HG03378 (cell line): ENCODE measurements around the gene TCP1.
"Not testable (repeated sequence)": the region's sequence is repeated elsewhere in the genome, so short reads cannot be mapped to it uniquely, and the experiment has no call there.

Source experiments
- ATAC-seq: cut with Tn5 transposase; IDR thresholded peaks from one replicate; pipeline ENCODE4 v1.9.1; 2021; ENCODE audit warnings: mild to moderate bottlenecking, moderate library complexity; ENCODE audit not compliant: unreplicated experiment

Gene TCP1

DNA sequence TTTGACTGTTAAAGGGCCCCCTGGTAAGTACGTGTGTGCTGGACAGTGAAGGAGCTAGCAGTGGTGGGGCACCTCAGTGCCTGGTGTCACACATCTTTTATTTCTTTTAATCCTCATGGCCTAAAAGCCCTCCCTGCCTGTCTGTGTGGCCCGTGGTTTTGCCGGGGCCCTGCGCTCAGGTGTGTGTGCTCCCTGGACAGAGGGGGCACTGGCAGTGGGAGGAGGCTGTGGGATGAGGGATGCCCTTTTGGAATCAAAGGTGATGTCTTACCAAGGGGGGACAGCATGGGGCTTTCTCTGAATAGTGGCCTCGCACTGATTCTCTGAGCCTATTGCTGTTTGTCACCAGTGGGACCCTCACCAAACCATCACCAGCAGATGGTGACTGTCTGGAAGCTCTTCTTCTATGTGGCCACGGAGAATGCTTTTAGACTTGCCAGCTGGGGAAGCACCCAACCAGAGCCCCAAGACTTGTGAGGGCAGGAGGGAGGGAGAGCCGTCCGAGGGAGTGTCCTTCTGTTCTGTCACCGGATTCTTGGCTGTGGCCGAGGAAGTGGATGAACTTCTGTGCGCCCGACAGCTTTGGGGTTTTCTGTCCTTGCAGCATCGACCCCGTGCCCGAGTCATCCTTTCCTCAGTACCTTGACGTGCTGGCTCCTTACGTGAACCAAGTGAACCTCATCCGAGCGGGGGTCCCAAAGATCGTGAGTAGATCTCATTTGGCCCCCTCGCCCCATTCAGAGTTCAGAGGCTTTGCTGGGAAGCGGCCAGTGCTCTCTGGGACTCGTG, 28.7 kb upstream of the TCP1 start:
- ATAC-seq = no peak

DNA sequence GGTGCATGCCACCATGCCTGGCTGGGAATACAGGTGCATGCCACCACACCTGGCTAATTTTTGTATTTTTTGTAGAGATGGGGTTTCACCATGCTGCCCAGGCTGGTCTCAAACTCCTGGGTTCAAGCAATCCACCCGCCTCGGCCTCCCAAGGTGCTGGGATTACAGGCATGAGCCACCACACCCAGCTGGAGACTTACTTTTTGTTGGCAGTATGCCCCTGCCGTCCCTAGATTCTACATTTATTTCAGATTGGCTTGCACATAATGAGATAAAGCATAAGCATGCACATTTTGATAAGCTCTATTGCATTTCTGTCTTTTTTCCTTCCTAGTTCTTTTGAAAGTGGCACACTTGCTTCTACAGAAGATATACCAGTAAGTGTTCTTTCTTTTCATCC, 27.4 kb upstream of the TCP1 start:
- ATAC-seq = not testable (repeated sequence)

DNA sequence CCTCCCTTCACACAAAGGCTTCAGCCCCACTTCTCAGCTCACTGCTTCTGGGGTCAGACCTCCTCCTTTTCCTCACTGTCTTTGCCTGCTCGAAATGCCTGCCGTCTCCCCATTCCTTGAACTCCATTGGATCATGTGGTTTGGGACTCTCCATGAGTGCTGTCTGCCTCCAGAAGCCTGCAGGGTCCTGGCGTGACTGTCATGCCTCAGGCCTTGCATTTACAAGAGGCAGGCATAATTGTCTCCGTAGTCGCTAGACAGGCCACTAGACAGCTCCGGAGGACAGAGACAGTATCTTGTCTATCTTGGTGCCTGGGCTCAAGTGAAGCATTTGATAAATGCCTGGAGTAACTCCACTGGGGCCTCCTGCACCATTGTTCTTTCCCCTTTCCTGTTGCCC, 26.0 kb upstream of the TCP1 start:
- no peak for ATAC-seq

DNA sequence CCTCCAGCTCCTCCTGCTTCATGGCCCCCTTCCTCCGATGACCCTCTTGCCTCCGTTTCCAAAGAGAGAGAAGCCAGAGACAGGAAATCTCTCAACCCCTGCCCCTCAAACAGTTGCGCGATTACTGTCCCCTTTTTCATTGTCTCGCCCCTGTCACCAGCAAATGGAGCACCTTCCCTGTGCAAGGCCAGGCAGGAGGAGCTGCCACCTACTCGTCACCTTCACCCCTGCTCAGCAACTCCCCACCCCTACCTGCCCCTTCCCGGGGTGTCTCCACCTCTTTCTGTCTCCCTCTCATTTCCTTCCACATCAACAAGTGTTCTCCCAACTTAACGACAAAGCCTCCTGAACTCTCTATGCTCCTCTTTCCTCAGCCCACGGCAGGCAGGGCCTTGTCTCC, 24.4 kb upstream of the TCP1 start:
- no peak for ATAC-seq

DNA sequence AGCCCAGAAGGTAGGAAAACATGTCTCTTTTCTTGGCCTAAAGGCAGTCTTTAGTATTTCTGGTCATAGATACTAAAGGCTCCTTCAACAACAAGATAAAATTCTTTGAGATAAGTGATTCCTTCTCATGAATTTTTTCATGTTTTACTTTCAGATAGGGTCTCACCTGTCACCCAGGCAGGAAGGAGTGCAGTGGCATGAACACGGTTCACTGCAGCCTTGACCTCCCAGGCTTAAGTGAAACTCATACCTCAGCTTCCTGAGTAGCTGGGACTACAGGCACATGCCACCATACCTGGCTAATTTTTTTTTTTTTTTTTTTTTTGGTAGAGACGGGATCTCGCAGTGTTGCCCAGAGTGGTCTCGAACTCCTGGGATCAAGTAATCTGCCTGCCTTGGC, 19.7 kb upstream of the TCP1 start:
- no peak for ATAC-seq

DNA sequence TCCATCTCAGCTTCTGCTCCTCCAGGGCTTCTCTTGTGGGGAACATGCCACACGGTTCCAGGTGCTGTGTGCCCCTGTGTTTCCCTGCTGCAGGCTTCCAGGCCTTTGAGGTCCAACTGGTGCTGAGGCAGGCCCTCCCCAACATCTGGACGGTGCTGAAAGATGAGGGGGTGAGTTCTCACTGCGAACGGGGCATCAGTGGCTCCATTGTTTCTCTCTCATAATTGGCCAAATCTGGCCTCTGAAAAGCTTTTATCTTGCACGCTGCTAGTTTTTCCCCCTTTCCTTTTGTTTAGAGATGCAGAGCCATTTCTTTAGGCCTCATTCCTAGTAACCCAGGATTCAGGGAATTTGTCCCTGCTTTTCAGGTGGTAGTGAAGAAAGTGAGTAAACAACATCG, 19.2 kb upstream of the TCP1 start:
- ATAC-seq = no peak

DNA sequence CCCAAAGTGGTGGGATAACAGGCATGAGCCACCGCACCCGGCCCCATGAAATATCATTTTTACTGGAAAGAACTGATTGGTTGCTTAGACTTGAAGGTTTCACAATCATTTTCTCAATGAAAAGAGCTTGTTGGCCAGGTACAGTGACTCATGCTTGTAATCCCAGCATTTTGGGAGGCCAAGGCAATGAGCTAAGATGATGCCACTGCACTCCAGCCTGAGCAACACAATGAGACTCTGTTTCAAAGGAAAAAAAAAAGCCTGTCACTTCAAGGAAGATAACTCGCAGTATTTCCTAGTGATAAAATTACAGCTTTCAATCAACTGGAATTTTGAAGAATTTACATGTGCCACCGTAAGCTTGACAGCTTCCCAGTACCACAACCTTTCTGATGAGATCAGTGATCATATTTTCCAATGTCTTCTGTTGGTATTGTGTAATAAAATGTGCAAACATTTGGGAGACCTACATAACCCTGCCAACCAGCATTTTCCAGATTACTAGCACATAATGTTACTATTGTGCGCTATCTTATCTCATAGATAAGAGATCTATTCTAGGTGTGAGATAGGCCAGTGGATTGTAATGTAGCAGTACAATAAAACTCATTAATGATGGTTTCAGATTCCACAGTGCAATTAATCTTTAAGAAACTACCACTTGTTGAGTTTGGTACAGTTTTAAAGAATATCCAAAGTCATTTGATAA, 17.9 kb upstream of the TCP1 start:
- ATAC-seq = no peak

DNA sequence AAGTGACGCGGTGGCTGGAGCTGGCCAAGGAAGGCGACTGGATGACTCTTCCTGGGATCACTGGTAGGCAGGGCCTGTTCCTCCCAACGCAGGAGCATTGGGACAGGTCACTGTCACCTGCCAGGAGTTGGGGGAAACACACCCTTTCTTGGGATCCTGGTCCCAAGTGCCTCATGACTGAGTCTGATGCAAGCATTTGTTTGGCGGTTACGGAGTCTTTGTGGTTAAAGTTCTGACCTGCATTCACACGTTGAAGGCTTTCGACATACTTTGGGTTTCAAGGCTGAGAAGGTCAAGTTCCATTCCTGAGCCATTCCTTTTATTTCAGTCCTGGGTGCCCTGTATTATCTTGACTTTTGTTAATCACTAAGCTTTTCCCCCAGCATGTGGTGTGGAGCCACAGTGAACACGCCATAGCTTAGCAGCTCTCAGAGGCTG, 16.6 kb upstream of the TCP1 start:
- no peak for ATAC-seq

DNA sequence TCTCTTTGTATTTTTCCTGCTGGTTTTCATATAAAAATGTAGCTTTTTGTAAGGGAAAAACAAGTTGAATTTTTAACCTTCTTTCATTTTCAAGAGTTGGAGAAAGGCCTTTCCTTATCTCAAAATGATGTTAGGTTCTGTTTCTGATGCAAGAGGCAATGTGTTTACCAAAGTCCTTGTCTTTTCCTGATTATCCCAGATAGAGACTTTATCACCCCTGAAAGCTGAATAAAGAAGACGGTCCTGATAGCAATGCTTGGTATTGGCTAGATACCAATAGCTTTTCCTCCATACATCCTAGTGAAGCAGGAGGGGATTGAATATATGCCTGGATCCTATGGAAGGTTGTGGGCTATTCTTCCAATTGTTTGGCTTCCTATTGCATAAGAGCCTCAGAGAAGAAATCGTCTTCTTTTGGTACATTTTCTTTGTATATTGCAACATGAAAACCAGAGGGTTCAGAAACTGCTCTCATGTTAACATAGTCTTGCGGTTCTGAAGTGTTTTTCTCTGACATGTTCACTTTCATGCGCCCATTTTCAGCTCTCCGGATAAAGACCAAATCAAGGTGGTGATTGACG, 16.1 kb upstream of the TCP1 start:
- ATAC-seq = no peak

DNA sequence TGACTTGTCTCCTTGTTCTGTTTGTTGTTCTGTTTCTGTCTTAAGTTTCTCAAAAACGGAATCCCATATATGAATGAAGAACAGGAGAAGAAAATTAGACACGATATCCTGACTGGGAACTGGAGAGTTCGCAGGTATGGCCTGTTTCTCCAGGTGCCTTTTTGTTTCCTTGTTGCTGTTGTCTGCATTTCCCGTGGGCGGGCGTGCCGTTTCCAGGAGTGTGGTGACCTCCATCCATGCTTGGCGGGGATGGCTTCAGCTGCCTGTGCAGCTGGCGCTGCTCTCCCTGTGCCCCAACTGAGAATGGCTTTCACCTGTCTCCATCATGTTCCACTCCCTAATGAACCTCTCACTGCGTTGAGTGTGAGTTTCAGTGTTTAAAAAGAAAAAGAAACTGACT, 15.1 kb upstream of the TCP1 start:
- no peak for ATAC-seq

DNA sequence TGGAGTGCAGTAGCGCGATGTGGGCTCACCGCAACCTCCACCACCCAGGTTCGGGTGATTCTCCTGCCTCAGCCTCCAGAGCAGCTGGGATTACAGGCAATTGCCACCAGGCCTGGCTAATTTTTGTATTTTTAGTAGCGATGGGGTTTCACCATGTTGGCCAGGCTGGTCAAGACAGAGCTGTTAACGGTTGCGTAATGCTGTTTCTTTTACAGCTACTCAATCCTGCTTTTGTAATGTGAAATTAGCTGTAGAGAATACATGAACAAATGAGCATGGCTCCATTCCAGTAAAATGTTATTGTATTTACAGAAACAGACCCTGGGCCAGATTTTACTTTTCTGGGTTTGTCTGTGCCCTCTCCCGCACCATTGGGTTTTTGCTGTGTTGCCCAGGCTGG, 12.5 kb upstream of the TCP1 start:
- no peak for ATAC-seq

DNA sequence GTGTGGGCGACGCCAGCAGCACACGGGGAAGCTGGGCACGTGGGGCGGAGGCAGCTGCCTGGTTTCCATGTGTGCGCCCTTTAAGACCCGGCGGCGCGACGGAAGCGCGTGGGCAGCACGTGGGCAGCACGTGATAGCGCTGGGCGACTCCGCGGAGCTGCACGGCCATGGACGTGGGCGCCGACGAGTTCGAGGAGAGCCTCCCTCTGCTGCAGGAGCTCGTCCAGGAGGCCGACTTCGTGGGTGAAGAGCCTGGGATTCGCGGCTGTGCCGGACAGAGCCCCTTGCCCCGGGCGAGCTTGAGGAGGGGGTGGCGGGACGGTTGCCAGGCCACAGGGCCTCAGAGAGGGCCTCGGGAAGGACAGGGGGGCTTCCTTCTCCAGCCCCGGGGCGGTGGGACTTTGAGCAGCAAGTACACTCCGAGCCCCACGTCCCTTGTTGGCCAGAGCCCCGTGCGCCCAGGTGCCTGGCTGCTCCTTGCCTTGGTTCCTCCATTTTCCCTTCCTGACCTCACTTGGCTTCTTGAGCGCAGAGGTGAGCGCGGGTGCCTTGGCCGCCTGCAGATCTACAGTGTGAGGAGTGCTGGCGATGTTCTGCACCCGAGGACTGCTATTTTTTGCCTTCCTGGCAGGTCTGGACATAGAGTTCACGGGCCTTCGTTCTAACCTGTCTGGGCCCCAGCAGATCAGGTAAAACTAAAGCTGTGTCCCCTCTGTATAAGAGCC, 10.9 kb upstream of the TCP1 start, which contains the start of gene PNLDC1:
Gene PNLDC1, plus strand, starts transcription at position 136 of the 725 bp plus-strand sequence. Its CDS starts 32 bp downstream, at position 168.
- ATAC-seq = no peak

DNA sequence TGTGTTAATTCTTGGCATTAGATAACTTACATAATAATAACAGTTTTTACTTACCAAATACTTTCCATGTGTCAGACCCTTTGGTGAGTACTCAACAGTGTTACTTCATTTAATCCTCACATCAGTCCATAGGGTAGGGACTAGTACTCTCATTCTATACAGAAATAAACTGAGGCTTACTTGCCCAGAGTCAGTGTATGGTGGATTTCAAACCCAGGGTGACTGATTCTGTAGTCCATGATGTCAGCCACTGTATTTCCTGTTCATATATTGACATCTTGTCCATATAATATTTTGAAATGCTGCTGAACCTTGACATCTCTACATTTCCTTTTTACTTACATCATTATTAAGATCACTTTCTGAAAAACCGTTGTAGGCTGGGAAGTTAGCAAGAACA, 8.2 kb upstream of the TCP1 start:
- ATAC-seq = no peak

DNA sequence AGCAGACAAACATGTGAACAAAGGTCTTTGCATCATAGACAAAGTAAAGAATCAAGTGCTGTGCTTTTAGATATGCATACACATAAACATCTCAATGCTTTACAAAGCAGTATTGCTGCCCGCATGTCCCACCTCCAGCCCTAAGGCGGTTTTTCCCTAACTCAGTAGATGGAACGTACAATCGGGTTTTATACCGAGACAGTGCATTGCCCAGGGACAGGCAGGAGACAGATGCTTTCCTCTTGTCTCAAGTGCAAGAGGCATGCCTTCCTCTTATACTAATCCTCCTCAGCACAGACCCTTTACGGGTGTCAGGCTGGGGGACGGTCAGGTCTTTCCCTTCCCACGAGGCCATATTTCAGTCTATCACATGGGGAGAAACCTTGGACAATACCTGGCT, 5.6 kb upstream of the TCP1 start:
- ATAC-seq = not testable (repeated sequence)

DNA sequence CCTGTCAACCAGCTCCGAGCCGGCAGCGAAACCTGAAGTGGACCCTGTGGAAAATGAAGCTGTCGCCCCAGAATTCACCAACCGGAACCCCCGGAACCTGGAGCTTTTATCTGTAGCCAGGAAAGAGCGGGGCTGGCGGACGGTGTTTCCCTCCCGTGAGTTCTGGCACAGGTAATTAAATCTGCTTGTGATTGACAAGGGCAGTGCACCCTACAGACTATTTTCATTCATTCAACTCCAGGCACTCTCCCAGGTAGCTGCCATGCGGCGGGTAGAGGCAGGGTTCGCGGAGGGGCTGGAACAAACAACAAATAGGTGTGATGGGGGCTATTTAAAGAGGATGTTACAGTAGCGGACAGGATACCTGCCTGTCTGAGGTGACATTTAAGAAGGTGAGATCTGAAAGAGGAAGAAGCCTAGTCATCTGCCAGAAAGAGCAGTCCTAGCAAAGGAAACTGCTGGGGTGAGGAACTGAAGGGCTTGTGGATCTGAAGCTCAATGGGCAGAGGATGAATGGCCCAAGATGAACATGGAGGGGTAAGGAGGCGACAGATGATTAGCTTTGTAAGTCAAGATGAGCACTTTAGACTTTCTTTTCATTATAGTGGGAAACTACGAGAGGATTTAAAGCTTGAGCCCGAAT, 1.7 kb upstream of the TCP1 start:
- ATAC-seq = no peak

DNA sequence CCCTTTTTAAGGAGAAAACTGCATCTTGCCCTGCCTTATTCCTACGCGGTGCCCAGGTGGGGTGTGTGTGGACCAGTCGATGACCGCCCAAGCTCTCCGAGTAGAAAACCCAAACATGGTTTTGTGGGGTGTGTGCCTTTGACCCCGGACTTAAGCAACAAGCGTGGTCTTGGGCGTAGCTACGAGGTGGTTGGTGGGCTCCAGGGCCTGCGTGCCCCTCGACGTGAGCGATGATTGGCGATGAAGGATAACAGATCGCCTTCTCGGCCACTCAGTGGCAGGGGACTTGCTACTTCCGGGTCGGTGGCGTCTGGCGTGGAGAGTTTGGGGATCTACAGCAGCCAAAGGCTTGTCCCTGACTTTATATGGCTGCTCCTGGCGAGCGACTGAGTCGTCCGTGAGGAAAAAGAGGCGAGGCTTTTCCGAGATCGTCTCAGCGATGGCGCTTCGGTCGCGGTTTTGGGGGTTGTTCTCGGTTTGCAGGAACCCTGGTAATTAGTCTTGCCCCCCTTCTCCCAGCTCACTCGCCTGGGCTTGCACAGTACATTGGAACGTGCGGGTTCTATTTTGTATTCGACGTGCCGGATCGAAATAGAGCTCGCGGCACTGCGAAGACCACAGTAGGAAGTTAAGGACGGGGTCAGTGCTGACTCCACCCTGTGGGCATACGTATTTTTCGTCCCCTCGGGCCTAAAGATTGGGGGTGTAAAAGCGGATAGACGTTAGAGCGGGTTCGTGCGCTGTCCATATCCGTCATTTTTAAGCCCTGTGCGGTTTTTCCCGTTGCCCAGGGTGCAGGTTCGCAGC, 950 bp upstream of the TCP1 start, which contains the start of gene MRPL18:
Gene MRPL18, plus strand, starts transcription at position 319 of the 807 bp plus-strand sequence. Its CDS starts 121 bp downstream, at position 440.
- peak; percentile 85 for ATAC-seq

DNA sequence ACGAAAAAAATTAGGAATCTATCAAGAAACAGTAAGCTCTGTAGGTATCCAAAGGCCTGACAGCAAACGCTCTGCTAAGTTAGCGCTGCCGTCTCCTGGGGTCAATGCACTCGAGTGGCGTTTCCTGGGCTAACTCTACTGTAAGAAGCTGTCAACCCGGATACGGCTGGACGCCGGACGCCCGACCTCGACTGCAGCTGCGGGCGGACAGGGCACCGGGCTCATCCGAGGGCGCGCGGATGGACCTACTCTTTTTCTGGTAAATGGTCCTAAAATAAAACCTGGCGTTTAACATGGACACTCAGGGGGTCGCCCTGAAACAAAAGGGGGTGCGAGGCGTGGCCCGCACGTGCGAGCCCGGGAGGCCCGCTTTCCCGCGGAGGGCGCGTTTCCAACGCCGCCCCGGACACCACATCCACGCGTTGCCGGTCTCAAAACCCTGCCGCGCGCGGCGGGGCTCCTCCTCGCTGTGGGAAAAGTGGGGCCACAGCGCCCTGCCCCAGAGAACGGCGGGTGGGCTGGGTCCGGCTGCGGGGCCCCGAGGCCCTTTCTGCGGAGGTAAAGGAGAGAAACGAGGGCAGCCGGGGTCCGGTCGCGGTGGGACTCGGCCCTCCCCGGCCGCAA, 537 bp downstream of the TCP1 start:
- ATAC-seq = no peak

DNA sequence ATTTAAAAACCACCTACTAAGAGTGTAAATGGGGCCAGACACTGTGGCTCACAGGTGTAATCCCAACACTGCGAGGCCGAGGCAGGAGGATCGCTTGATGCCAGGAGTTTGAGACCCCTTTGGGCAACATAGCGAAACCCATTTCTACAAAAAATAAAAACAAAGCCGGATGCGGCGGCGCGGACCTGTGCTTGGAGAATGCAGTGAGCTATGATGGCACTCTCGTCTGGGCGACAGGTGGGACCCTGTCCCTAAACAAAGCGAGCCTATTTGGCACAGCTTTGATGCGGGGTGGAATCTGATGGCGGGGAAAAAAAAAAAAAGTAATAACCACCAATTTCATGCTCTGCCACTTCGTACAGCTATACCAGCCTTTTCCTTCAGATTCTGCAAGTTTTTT, 1.1 kb downstream of the TCP1 start:
- no peak for ATAC-seq

DNA sequence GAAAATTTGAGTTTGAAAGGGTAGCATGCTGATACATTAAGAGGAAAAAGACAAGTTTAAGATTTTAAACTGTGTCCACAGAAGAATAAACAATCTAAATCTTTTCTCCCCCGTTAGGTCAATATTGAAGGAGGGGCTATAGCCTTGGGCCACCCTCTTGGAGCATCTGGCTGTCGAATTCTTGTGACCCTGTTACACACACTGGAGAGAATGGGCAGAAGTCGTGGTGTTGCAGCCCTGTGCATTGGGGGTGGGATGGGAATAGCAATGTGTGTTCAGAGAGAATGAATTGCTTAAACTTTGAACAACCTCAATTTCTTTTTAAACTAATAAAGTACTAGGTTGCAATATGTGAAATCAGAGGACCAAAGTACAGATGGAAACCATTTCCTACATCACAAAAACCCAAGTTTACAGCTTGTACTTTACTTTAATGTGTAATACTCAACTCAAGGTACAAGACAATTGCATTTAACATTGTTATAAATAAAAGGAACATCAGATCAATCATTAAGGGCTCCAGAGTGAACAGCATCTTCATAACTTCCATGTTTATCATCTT, 10.8 kb downstream of the TCP1 start:
- ATAC-seq = no peak
